T-cell (primary cell): ENCODE measurements around the gene THOC2. TPM values are rescaled to one million over a fixed set of nuclear protein-coding genes. Genes with fewer than 3 reads are reported as not detected.
"Not testable (repeated sequence)": the region's sequence is repeated elsewhere in the genome, so short reads cannot be mapped to it uniquely, and the experiment has no call there.

ENCODE experiments used
- ATAC-seq, 4 experiments: fragments of 200-7000 bp in 3 of 4; fragments of 150-1000 bp in 1 of 4; cut with Tn5 transposase; replicated peaks in 1 of 4; 1 replicate in 3 of 4; 2 replicates in 1 of 4; pipeline ENCODE4 v1.10.0; 2021; ENCODE audit warnings: moderate library complexity in 3 of 4, mild to moderate bottlenecking in 2 of 4, moderate number of reproducible peaks in 1 of 4
- CTCF ChIA-PET, 2 donors: fragments of 300-600 bp; sonication (Branson Sonifier 250); formaldehyde crosslinking; loops; one replicate each; lab custom pipeline; 2022; ENCODE audit warnings: antibody characterized with exemption in 2 of 2; lab: Charles Lee
- POLR2A ChIA-PET, 2 donors: fragments of 300-600 bp; sonication (Branson Sonifier 250); formaldehyde crosslinking; loops; one replicate each; lab custom pipeline; 2022; ENCODE audit warnings: antibody characterized with exemption in 2 of 2; lab: Charles Lee
- DNase-seq, 35 experiments: peaks; one replicate each; pipeline versions ENCODE4 v3.0.0 to v3.0.0-alpha.2; 2013 to 2023
- H3K27ac ChIP-seq: one replicate; pipeline ENCODE4 v1.5.1; 2013; ENCODE audit warnings: low read length
- H3K27me3 ChIP-seq, 2 experiments: replicated peaks in 1 of 2; 1 replicate in 1 of 2; 2 replicates in 1 of 2; pipeline versions ENCODE4 v1.6.1 to v1.7.0; 2013; ENCODE audit warnings: low read length in 1 of 2, mixed read lengths in 1 of 2; ENCODE audit not compliant: control insufficient read depth in 2 of 2, insufficient read depth in 2 of 2; ENCODE audit errors: extremely low read depth in 1 of 2
- H3K36me3 ChIP-seq, 2 donors: 1 replicate in 1 of 2; 2 replicates in 1 of 2; pipeline versions ENCODE4 v1.6.1 to v1.7.0; 2013; ENCODE audit warnings: low read length in 1 of 2; ENCODE audit not compliant: control insufficient read depth in 2 of 2, insufficient read depth in 1 of 2; ENCODE audit errors: extremely low read depth in 1 of 2
- H3K4me1 ChIP-seq, 2 experiments: 1 replicate in 1 of 2; 2 replicates in 1 of 2; pipeline versions ENCODE4 v1.6.1 to v1.7.0; 2013; ENCODE audit warnings: low read length in 2 of 2, mixed read lengths in 1 of 2; ENCODE audit not compliant: insufficient read depth in 2 of 2, control insufficient read depth in 1 of 2; ENCODE audit errors: extremely low read depth in 1 of 2
- H3K4me3 ChIP-seq, 2 donors: 1 replicate in 1 of 2; 2 replicates in 1 of 2; pipeline versions ENCODE4 v1.5.1 to v1.7.0; 2013; ENCODE audit warnings: mild to moderate bottlenecking in 2 of 2, low read length in 1 of 2, moderate library complexity in 1 of 2; ENCODE audit not compliant: control insufficient read depth in 1 of 2; ENCODE audit errors: extremely low read depth in 1 of 2
- H3K9me3 ChIP-seq: 2 replicates; pipeline ENCODE4 v1.7.0; 2013
- H3K27ac Mint-ChIP-seq, 2 donors: one replicate each; pipeline ENCODE4 v1.8.0; 2020 to 2021; ENCODE audit warnings: mild to moderate bottlenecking in 2 of 2, mixed read lengths in 2 of 2
- H3K27me3 Mint-ChIP-seq, 2 donors: one replicate each; pipeline ENCODE4 v1.8.0; 2021 to 2022; ENCODE audit warnings: mixed read lengths in 2 of 2
- H3K36me3 Mint-ChIP-seq: one replicate; pipeline ENCODE4 v1.8.0; 2021; ENCODE audit warnings: mixed read lengths
- H3K4me1 Mint-ChIP-seq, 3 donors: one replicate each; pipeline ENCODE4 v1.8.0; 2020 to 2022; ENCODE audit warnings: mixed read lengths in 3 of 3, mild to moderate bottlenecking in 1 of 3
- H3K4me3 Mint-ChIP-seq, 3 donors: one replicate each; pipeline ENCODE4 v1.8.0; 2020 to 2022; ENCODE audit warnings: mild to moderate bottlenecking in 3 of 3, mixed read lengths in 3 of 3, moderate library complexity in 3 of 3
- H3K9me3 Mint-ChIP-seq, 3 donors: one replicate each; pipeline ENCODE4 v1.8.0; 2020 to 2022; ENCODE audit warnings: mixed read lengths in 3 of 3
- WGBS: methylation state at CpG from one replicate; pipeline ENCODE4 v1.1.5; 2013; ENCODE audit warnings: missing lambda C conversion rate; ENCODE audit not compliant: insufficient coverage; 5-methylcytosine and 5-hydroxymethylcytosine counted together
- total RNA-seq, 35 experiments: library from RNA in 6 of 35; stranded (reverse) in 6 of 35; fragments of 120-200 nt in 1 of 35; gene quantifications; one replicate each; pipeline versions ENCODE4 v1.2.1 to v1.2.4 and lab custom pipeline; 2013 to 2026

Gene THOC2
- total RNA-seq, 5 donors from 2014 or later (not counting 1 experiment from before 2014, with no cell fraction given): 75.7 to 102 (median 80.7) TPM

GRCh38 chrX:123673813-123674212 is 59.0 kb downstream of the THOC2 start:
- H3K27me3 ChIP-seq: no peaks in the 10 kb centered on the region
- H3K27ac Mint-ChIP-seq: no peak overlapping the region

GRCh38 chrX:123665197-123665596 is 67.7 kb downstream of the THOC2 start:
- Mint-ChIP-seq H3K36me3 (peaks cover 58% of the 10 kb centered on the region), H3K4me3 (no peak overlapping the region), H3K27ac (no peak overlapping the region), H3K4me1 (peaks cover 0 to 1% (median 0%) of the 10 kb centered on the region in 3 donors), H3K27me3 (no peaks in the 10 kb centered on the region), H3K9me3 (peaks cover 0 to 1% (median 0%) of the 10 kb centered on the region in 3 donors)
- ChIA-PET CTCF (no interaction called here), POLR2A (no interaction called here)
- no CpG with 5 or more reads among the region's 3 CpGs for WGBS
- no peak overlapping the region for H3K4me3 ChIP-seq
- no peaks in the 10 kb centered on the region for H3K9me3 ChIP-seq
- ATAC-seq: no peak
- H3K4me1 ChIP-seq: no peaks in the 10 kb centered on the region
- peaks cover 5 to 22% of the 10 kb centered on the region in 2 donors for H3K36me3 ChIP-seq
- DNase-seq: no peak
- no peaks in the 10 kb centered on the region for H3K27me3 ChIP-seq
- H3K27ac ChIP-seq: no peak overlapping the region

More at GRCh38 chrX:123673813-123674212, 59.0 kb downstream of the THOC2 start:
- peaks cover 0 to 20% of the 10 kb centered on the region in 2 donors for H3K36me3 ChIP-seq
- H3K4me3 ChIP-seq: no peak overlapping the region
- H3K9me3 Mint-ChIP-seq: peaks cover 0 to 4% (median 3%) of the 10 kb centered on the region in 3 donors
- no peaks in the 10 kb centered on the region for H3K4me1 ChIP-seq
- ATAC-seq (no peak), DNase-seq (no peak)
- H3K27ac ChIP-seq: no peak overlapping the region
- no peak overlapping the region for H3K4me3 Mint-ChIP-seq
- no peaks in the 10 kb centered on the region for H3K9me3 ChIP-seq
- H3K4me1 Mint-ChIP-seq: no peaks in the 10 kb centered on the region
- peaks cover 0 to 6% of the 10 kb centered on the region in 2 donors for H3K27me3 Mint-ChIP-seq
- POLR2A ChIA-PET: no interaction called here
- no CpG with 5 or more reads among the region's 1 CpG for WGBS
- CTCF ChIA-PET: no interaction called here
- peaks cover 46% of the 10 kb centered on the region for H3K36me3 Mint-ChIP-seq

- CTCF ChIA-PET, H3K9me3 ChIP-seq, DNase-seq, H3K27ac ChIP-seq, H3K9me3 Mint-ChIP-seq, H3K4me3 Mint-ChIP-seq, H3K4me3 ChIP-seq, H3K27ac Mint-ChIP-seq, H3K4me1 ChIP-seq, H3K4me1 Mint-ChIP-seq, ATAC-seq, H3K27me3 Mint-ChIP-seq, H3K27me3 ChIP-seq, POLR2A ChIA-PET: not testable (repeated sequence)
- peaks cover 5 to 22% of the 10 kb centered on the region in 2 donors for H3K36me3 ChIP-seq
- H3K36me3 Mint-ChIP-seq: peaks cover 56% of the 10 kb centered on the region
- WGBS: no CpG with 5 or more reads among the region's 6 CpGs
Observed at GRCh38 chrX:123664467-123665167, 68.2 kb downstream of the THOC2 start.

GRCh38 chrX:123663720-123664119 is 69.1 kb downstream of the THOC2 start:
- no CpG with 5 or more reads among the region's 3 CpGs for WGBS
- CTCF ChIA-PET, H3K9me3 Mint-ChIP-seq, POLR2A ChIA-PET, H3K27me3 Mint-ChIP-seq, H3K27ac Mint-ChIP-seq, H3K4me1 Mint-ChIP-seq, H3K27me3 ChIP-seq, H3K27ac ChIP-seq, DNase-seq, ATAC-seq, H3K4me1 ChIP-seq, H3K4me3 Mint-ChIP-seq, H3K4me3 ChIP-seq, H3K9me3 ChIP-seq: not testable (repeated sequence)
- peaks cover 5 to 22% of the 10 kb centered on the region in 2 donors for H3K36me3 ChIP-seq
- H3K36me3 Mint-ChIP-seq: peaks cover 53% of the 10 kb centered on the region

GRCh38 chrX:123656507-123656906 is 76.3 kb downstream of the THOC2 start:
- H3K36me3 ChIP-seq, ATAC-seq, H3K4me1 ChIP-seq, H3K9me3 ChIP-seq, H3K27ac ChIP-seq, H3K9me3 Mint-ChIP-seq, DNase-seq, H3K27ac Mint-ChIP-seq, H3K4me3 ChIP-seq, H3K27me3 Mint-ChIP-seq, H3K27me3 ChIP-seq, H3K4me3 Mint-ChIP-seq, CTCF ChIA-PET, POLR2A ChIA-PET: not testable (repeated sequence)
- peaks cover 16 to 29% (median 18%) of the 10 kb centered on the region in 3 donors for H3K4me1 Mint-ChIP-seq
- H3K36me3 Mint-ChIP-seq: peaks cover 33% of the 10 kb centered on the region
- WGBS: 100% methylated on average over 1 of the region's 9 CpGs

- peaks cover 23 to 47% (median 44%) of the 10 kb centered on the region in 3 donors for H3K4me1 Mint-ChIP-seq
- CTCF ChIA-PET: interaction anchor here in 1 of 2 donors (0.6 kb wide), 1 partner anchor 408 kb away, joined by 9 read pairs; no protein-coding TSS in a partner anchor
- ATAC-seq: peak in 1 of 4 experiments; percentile 35
- H3K4me3 ChIP-seq, H3K27me3 Mint-ChIP-seq, H3K4me1 ChIP-seq, H3K27ac ChIP-seq, H3K9me3 ChIP-seq, H3K36me3 ChIP-seq, POLR2A ChIA-PET, H3K4me3 Mint-ChIP-seq, H3K27me3 ChIP-seq, H3K27ac Mint-ChIP-seq, DNase-seq, H3K9me3 Mint-ChIP-seq: not testable (repeated sequence)
- peaks cover 36% of the 10 kb centered on the region for H3K36me3 Mint-ChIP-seq
- 80% methylated on average over 2 of the region's 6 CpGs for WGBS
Observed at GRCh38 chrX:123648811-123649181, 84.1 kb downstream of the THOC2 start.
